Measurements from ENCODE around the gene SMPD3.

The SMPD3 gene

GRCh38 chr16:68369697-68370580, 78.4 kb downstream of the SMPD3 start:
- peak in 1 of 2 donors; percentile 21 for DNase-seq (ENCODE audit: low read depth in 2 of 2)

- DNase-seq (ENCODE audit: low read depth in 2 of 2), result no peak
Observed at GRCh38 chr16:68369168-68369567, 79.1 kb downstream of the SMPD3 start.

- no peak for DNase-seq (ENCODE audit: low read depth in 2 of 2)
Observed at GRCh38 chr16:68368301-68368888, 79.9 kb downstream of the SMPD3 start.

GRCh38 chr16:68367891-68368290, 80.4 kb downstream of the SMPD3 start:
- DNase-seq (ENCODE audit: low read depth in 2 of 2), result no peak

GRCh38 chr16:68367440-68367839, 80.9 kb downstream of the SMPD3 start:
- DNase-seq (ENCODE audit: low read depth in 2 of 2), result no peak

GRCh38 chr16:68367030-68367429, 81.3 kb downstream of the SMPD3 start:
- DNase-seq (ENCODE audit: low read depth in 2 of 2), result peak in 1 of 2 donors; percentile 42

- DNase-seq (ENCODE audit: low read depth in 2 of 2), result no peak
Observed at GRCh38 chr16:68366062-68366461, 82.2 kb downstream of the SMPD3 start.

- DNase-seq (ENCODE audit: low read depth in 2 of 2), result no peak
Observed at GRCh38 chr16:68365167-68365817, 83.0 kb downstream of the SMPD3 start.

- no peak for DNase-seq (ENCODE audit: low read depth in 2 of 2)
Observed at GRCh38 chr16:68364561-68364998, 83.7 kb downstream of the SMPD3 start.

- DNase-seq (ENCODE audit: low read depth in 2 of 2), result no peak
Observed at GRCh38 chr16:68363658-68364521, 84.4 kb downstream of the SMPD3 start.

- DNase-seq (ENCODE audit: low read depth in 2 of 2), result no peak
Observed at GRCh38 chr16:68362947-68363657, 85.2 kb downstream of the SMPD3 start.

- DNase-seq (ENCODE audit: low read depth in 2 of 2), result no peak
Observed at GRCh38 chr16:68362262-68362913, 85.9 kb downstream of the SMPD3 start.

GRCh38 chr16:68361485-68361884, 86.8 kb downstream of the SMPD3 start:
- no peak for DNase-seq (ENCODE audit: low read depth in 2 of 2)

- no peak for DNase-seq (ENCODE audit: low read depth in 2 of 2)
Observed at GRCh38 chr16:68360956-68361355, 87.4 kb downstream of the SMPD3 start.

GRCh38 chr16:68360547-68360946, 87.8 kb downstream of the SMPD3 start:
- no peak for DNase-seq (ENCODE audit: low read depth in 2 of 2)

GRCh38 chr16:68359398-68360191, 88.7 kb downstream of the SMPD3 start:
- no peak for DNase-seq (ENCODE audit: low read depth in 2 of 2)

GRCh38 chr16:68358951-68359350, 89.4 kb downstream of the SMPD3 start:
- DNase-seq (ENCODE audit: low read depth in 2 of 2), result no peak

GRCh38 chr16:68357923-68358322, 90.4 kb downstream of the SMPD3 start:
- DNase-seq (ENCODE audit: low read depth in 2 of 2), result no peak

- no peak for DNase-seq (ENCODE audit: low read depth in 2 of 2)
Observed at GRCh38 chr16:68357521-68357922, 90.8 kb downstream of the SMPD3 start.

- DNase-seq (ENCODE audit: low read depth in 2 of 2), result no peak
Observed at GRCh38 chr16:68356919-68357286, 91.4 kb downstream of the SMPD3 start.
